Activated CD4-positive, alpha-beta T cell treated with anti-CD3 and anti-CD28 coated beads, Interleukin-2, amount 50 U/mL, for 16 hours (primary cell): Measurements from ENCODE around the gene ENGASE.
A peak's percentile ranks its signal among the peaks of the same experiment; 100 is the strongest.
"Not testable (repeated sequence)": the region's sequence is repeated elsewhere in the genome, so short reads cannot be mapped to it uniquely, and the experiment has no call there.

Experiments
- DNase-seq: peaks from one replicate; pipeline ENCODE4 v3.0.0-alpha.2; 2020

The ENGASE gene, protein sequence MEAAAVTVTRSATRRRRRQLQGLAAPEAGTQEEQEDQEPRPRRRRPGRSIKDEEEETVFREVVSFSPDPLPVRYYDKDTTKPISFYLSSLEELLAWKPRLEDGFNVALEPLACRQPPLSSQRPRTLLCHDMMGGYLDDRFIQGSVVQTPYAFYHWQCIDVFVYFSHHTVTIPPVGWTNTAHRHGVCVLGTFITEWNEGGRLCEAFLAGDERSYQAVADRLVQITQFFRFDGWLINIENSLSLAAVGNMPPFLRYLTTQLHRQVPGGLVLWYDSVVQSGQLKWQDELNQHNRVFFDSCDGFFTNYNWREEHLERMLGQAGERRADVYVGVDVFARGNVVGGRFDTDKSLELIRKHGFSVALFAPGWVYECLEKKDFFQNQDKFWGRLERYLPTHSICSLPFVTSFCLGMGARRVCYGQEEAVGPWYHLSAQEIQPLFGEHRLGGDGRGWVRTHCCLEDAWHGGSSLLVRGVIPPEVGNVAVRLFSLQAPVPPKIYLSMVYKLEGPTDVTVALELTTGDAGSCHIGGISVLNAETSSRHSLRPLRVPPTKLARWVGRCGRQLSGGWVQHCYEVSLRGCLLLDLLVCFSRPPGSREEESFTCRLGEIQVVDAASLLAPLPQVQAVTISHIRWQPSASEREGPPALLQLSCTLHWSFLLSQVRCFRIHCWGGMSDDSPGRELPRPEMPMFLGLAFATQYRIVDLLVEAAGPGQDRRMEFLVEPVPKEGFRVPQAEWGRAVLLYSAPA

DNA sequence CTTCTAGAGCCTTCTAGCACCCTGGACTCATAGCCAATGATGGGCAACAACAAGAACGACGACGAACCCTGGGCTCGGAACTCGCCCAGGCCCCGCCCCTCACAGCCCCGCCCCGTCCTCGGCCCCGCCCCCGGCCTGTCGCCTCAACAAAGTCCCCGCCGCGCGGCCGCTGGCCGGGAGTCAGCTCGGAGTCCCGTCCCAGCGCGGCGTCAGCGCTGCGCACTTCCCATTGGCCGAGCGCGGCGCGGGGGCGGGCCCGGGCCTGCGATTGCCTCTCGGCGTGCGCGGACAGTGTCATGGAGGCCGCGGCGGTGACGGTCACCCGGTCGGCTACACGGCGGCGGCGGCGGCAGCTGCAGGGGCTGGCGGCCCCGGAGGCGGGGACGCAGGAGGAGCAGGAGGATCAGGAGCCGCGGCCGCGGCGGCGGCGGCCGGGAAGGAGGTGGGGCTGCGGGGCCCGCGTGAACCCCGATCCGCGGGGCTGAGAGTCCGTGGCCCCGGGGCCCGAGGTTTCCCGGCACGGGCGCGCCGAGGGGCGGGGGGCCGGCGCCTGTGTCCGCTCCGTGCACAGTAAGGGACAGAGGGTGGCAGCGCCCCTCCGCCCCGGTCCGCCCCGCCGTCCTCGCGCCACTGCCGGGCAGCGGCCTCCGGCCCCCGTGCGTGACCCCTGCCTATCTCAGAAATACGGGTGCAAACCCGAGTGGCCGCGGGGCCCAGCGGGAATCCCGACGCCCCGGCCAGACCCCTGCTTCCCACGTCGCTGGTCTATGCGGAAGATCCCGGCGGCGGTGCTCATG is at the start of gene ENGASE:
Gene ENGASE (plus strand): TSS at position 176 of the 797 bp plus-strand sequence. CDS start 121 bp downstream, at position 297.
- peak; percentile 94 for DNase-seq

DNA sequence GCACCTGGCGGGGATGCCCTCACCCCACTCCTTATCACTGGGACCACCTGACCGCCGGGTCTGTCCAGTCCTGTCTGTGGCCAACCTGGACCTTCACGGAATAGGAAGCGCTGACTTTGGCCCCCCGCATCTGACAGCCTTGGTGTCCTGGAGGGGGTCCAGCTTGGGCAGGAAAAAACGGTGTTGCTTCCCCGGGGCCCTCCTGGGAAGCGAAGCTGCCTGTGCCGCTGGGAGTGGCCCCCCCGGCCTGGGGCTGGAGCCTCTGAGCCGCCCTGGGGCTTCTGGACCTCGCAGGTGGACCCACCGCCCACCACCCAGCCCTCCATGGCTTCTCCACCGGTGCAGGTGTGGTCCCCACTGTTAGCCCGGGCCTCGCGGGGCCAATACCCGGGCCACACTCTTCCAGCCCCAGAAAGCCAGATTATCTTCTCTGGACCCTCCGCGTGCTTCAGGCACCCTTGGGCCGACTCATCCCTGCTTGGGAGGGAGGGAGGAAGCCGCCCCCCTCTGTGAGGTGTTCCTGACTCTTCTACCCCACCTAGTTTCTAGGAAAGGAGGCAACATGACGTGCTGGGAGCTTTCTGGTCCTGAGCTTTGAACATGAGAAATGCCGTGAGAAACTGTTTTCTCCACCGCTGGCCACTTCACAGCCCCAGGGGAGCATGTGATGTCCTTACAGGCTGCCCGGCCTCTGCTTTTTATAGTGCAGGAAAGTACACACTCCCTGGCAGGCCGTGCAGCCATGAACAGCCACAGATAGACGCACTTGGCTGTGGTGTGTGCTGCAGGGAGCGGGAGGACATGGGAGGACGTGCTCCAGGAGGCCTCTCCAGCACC is 49.5 kb upstream of the ENGASE start:
- DNase-seq = no peak

DNA sequence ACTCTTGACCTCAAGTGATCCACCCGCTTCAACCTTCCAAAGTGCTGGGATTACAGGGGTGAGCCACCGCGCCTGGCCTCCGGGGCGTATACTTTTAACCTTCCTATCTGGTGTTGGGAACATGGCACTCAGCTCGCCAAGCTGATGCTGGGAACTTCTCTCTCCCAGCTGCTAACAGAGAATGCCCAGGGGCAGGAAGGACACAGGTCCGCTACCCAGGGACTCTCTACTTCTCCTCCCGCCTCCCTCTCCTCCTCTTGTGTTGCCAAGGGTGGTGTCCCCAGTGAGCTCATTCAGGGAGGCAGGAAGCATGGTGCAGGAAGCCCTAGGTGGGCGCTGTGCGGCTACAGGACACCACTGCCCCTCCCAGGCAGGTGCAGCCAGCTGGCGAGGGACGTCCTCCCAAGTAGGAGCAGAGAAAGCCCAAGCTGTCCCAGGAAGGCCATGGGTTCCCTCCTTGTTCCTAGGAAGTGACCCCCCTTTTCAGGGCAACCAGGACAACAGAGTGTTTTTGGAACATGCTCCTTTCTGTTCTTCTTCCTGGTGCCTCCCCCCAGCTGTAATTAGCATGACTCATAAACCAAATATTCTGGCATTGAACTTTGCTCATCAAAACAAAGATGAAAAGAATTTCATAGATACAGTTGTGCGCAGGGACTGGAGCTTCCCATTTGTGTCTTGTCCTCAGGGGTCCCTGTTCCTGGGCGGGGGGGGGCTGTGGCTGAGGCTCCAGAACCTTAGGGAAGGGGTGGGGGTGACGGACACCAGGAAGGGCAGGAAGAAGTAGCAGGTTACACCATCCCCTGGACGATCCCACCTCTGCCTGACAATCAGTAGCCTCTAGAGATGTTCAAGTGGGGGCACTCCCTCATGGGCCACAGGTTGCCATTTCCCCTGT is 48.0 kb upstream of the ENGASE start:
- DNase-seq = no peak

DNA sequence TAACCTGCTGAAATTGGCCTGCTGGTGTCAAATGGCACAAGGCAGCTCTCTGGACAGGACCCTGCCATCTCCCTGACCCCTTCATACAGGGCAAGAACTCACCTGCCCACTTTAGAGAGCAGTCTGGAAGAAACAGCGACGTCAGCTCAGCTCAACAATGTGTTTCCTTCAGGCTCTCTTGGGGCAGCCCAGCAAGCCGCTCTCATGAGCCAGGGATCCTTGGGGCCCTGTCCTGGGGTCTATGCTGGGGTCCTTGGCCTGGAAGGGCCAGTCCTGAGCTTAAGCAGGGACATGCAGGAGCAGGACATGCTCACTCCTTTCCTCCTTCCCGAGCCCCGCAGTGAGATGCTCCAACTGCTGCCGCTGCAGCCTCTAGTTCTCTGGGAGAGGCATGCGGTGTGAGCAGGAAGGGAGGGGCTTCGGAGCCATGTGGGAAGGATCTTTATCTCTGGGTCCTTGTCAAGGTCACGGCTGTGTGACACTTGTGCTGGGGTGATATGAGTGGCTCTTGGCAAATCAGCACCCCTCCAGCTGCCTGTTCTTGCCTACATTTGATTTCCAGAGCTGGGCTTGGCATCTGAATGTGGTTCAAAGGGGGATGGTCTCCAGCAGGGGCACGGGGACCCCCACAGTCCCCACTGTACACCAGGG is 47.2 kb upstream of the ENGASE start:
- DNase-seq = no peak

DNA sequence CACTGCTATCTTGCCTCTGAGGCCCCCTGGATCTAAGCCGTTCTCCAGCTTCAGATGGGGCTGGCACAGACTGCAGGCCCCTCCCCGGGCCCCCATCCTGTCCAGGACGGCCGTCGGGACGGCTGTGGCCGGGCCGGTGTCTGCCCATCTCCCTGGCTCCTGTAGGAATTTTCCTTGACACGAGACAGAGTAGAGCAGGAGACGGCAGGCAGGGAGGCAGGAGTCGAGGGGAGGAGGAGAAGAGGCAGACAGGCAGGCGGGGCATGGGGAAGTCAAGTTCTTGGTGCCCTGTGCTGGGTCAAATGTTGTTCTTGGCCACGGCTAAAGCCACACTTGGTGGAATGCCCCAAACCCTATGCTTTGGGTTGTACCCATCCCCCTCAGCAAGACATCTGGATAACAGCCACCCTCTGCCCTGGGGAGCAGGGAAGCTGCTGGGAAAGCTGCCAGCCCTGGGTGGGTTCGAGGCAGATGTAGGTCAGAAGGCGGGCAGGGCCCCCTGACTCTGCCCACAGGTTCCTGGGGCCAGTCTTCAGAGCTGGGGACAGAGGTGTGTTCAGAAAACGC is 46.6 kb upstream of the ENGASE start:
- no peak for DNase-seq

DNA sequence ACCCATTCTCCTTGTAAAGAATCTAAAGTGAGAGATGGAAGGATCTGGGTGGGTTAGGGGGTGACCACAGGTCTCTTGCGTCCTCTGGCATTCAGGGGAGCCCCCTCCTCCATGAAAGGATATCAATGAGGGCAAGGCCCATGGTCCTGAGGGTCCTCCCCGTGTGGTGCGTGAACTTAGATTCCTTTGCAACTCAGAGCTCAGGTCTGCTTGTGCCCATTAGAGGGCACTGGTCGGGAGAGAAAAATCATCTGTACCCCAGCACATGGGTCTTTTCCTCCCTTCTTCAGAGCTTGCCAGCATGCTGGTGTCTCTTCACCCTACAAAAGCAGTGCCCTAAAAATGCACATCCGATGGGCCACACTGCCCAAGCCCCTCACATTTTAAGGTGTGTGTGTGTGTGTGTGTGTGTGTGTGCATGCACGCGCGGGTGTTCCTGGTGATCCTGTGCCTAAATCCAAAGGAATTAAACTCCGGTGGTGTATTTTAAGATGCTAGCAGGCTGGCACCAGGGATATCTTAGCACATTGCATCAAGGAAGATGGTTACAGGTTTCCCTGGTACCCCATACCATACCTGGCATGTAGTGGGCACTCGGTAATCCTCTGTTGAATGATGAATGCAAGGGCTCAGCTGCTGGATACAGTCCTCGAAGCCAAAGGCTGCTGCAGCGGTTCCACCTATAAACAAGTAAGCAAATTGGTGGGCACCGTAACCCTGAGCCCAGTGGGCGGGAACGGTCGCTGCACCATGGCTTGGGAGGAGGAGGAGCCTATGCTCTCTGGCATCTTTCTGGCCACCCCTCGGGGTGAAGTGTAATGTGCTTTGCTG is 45.9 kb upstream of the ENGASE start:
- DNase-seq = no peak

DNA sequence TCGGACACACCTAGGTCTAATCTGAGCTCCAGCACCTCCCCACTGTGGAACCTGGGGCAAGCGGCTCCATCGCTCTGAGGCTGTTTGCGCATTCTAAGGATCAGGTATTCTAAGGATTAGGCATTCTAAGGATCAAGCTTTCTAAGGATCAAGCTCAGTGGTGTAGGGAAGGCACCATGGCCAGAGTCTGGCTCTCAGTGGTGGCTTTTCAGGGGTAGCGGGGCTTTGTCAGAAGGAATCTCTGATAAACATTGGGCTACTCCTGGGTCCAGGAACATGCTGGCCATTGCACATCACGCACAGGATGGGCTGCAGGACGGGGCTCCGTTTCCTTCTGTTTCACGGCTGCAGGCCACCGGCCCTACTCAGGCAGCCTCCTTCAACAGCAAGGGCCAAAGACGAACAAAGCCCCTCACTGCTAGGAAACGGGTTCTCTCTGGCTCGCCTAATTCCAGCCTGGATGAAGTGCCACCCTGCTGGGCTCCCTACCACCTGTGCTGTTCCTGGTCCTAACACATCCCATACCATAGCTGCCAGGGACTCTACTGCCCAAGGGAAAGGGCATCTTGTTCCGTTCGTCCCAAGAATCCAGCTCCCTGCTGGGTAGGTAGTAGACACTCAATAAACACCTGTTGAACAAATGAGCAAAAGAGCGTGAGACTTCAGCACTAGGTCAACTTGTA is 45.2 kb upstream of the ENGASE start:
- DNase-seq = no peak

DNA sequence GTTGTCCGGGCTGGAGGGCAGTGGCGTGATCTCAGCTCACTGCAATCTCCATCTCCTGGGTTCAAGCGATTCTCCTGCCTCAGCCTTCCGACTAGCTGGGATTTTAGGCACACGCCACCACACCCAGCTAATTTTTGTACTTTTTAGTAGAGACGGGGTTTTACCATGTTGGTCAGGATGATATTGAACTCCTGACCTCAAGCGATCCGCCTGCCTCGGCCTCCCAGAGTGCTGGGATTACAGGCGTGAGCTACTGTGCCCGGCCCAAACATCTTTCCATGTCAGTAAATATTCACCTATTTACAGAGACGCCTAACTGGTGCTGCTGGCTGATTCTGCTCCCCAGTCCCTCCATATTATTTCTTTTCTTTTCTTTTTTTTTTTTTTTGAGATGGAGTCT is 44.0 kb upstream of the ENGASE start:
- DNase-seq = not testable (repeated sequence)

DNA sequence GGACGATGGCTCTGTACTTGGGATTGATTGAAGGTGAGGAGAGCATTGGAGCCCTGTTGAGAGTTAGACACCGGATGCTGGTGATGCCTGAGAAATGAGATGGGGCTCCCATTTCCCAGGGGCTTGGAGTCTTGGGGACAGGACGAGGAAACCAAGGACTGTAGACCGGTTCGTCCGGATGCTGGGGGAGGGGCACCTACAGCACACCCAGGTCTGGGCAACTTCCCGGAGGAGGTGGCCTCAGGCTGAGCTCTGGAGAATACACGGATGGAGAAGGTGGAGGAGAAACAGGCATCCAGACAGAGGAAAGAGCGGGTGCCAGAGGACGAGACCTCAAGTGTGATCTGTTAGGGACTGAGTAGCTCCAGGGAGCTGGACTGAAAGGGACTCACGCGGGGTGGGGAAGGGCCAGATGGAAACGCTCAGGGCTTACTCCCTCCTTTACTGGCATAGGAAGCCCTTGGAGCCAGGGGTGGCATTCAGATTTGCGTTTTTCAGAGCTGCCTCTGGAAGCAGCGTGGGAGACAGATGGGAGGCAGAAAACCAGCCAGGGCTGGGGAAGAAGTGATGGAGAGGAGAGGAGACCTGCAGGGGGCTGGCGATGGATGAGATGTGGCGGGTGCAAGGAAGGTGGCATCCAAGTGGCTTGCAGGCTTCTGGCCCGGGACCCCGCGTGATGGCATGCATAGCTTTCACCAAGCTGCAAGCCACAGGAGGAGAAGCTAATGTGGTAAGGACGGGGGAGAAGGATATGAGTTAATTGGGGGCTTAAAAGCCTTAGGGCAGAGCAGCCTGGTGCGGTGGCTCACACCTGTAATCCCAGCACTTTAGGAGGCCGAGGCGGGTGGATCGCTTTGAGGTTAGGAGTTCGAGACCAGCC is 42.4 kb upstream of the ENGASE start:
- DNase-seq = no peak

DNA sequence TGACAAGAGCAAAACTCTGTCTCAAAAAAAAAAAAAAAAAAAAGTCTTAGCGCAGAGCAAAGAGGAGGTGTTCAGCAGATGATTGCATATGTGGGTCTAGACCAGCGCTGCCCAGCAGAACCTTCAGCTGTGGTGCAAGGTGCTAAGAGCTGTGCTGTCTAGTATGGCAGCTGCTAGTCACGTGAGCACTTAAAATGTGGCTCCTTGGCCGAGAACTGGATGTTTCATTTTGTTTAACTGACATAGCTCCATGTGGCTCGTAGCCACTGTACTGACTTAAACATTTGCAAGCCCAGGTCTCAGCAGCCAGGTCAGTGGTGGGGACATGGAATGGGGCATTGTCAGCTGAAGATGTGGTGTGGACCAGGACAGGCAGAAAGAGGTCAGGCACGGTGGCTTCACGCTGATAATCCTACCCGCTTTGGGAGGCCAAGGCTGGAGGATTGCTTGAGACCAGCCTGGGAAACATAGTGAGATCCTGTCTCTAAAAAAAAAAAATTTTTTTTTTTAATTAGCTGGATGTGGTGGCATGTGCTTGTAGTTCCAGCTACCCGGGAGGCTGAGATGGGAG is 41.5 kb upstream of the ENGASE start:
- no peak for DNase-seq

DNA sequence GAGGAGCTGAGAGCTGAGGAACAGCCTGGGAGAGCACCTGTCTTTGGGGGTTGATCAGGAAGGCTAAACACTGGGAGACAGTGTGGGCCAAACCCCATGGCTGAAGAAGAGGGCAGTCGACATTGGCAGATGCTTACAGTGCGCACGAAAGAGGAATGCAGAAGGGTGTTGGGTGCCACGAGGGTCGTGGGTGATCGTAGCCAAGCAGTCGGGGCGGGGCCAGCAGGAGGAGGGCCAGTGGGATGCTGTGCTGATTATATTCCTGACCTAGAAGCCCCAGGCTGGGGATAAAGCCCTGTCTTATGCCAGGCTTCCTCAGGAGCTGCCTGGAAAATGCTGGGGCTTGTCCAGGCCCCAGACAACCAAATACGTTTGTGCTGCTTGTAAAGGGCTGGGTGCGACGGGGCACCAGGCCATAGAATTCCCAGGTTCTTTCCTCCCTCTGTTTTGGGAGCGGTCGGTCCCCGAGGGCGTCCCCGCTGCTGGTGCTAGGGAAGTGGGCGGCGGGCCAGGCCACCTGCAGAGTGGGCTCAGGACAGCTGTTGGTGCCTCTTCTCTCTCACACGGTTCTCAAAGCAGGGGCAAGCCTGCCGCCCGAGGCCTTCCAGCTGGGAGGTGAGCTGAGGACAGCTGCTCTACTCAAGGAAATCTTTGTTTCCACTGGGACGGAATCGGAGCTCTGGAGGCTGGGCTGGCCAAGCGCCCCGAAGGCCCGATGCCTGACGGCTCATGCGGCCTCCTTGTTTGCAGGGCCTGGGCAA is 40.7 kb upstream of the ENGASE start:
- no peak for DNase-seq

DNA sequence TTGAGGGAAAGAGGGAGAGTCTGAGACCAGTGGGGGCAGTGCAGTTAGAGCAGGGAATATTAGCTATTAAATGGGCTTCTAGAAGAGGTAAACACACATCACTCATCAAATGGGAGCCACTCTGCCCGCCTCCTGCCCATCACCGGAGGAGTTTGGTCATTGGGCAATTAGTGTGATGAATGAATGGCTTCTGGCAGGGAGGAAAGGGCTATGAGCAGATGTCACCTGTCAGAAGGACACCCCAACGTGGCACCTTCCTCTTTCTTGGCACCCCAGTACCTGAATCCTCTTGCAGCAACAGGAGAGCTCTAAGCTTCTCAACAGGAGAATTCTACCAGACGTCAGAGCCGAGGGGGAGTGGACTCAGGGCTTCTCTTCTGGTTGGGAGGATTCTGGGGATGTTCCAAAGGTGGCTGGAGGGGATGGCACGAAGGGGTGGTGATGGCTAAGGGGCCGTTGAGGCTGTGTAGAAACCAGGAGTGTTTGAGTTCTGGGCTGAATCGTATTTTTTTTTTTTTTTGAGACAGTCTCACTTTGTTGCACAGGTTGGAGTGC is 39.6 kb upstream of the ENGASE start:
- no peak for DNase-seq

DNA sequence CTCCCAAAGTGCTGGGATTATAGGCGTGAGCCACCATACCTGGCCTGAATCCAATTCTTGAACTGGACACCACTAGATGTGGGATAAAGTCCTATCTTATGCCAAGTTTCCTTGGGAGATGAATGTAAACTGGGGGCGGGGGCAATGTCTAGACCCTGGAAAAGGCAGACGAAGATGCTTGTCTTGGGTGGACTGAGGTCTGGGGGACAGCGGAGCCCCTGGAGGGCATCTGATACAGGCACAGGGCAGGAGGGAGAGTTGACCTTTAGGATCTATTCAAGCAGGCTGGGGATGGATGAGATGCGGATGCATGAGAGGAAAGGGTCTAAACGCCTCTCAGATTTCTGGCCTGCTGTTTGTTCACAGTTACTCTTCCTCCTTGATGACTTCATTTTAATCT is 38.9 kb upstream of the ENGASE start:
- DNase-seq = no peak

DNA sequence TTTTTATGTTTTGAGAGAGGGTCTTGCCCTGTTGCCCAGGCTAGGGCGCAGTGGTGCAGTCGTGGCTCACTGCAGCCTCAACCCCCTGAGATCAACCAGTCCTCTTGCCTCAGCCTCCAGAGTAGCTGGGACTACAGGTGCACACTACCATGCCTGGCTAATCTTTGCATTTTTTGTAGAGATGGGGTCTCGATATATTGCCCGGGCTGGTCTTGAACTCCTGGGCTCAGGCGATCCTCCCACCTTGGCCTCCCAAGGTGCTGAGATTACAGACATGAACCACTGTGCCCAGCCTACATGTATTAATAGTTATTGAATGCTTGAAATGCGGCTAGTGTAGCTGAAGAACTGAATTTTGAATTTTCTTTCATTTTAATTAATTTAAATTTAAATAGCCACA is 38.4 kb upstream of the ENGASE start:
- no peak for DNase-seq

DNA sequence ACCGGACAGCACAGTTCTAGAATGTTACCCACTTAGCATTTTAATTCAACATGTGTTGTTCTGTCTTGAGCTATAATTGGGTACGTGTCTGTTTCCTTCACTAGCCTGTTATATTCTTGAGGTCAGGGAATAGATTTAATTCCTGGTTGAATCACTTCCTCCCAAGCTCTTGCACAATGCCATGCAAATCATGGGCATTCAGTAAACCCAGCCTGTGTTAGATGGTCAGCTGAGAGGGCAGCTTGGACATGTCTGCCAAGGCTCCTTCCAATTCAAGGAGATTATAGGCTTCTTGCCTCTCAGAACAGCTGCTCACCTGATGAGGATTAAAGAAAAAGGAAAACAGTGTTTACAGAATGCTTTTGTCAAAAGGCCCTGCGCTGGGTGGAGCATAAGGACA is 38.0 kb upstream of the ENGASE start:
- no peak for DNase-seq

DNA sequence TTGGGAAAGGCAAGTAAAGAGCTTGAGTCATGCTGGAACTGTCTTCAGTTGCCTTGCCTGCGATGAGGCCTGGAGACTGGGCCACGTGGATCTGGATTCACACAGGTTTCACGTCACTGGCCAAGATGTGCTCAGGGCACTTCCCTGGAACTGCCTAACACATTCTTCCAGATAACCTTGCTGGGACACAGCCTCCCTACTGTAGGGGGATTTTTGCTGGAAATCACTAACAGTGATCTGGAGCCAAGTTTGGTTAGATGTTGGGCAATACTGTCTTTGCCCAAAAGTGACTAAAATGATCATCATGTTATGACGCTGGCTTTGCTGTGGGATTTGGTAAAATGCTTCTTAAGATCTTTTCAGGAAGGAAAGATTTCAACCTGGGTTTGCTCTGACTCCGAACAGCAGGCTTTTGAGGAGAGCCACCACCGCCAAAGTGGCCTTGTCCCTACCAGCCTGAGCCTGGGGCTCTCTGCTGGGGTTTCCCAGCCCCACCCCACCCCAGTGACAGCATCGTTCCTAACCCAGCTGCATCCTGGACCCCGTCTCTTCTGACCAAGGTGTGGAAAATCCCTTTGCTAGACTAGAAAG is 36.0 kb upstream of the ENGASE start:
- no peak for DNase-seq
